IPS-18c (cell line): ENCODE results near the gene RIIAD1.
A peak's percentile ranks its signal among the peaks of the same experiment; 100 is the strongest.
"Not testable (repeated sequence)": the region's sequence is repeated elsewhere in the genome, so short reads cannot be mapped to it uniquely, and the experiment has no call there.

Experiments
- H3K4me3 ChIP-seq: 2 replicates; pipeline ENCODE4 v1.7.0; 2013; ENCODE audit warnings: low read depth, mild to moderate bottlenecking, low read length, moderate library complexity; ENCODE audit not compliant: insufficient read depth
- H3K9me3 ChIP-seq: one replicate; pipeline ENCODE4 v1.6.1; 2013; ENCODE audit warnings: mild to moderate bottlenecking, low read length, moderate library complexity; ENCODE audit not compliant: control insufficient read depth, insufficient read depth

Gene RIIAD1

DNA sequence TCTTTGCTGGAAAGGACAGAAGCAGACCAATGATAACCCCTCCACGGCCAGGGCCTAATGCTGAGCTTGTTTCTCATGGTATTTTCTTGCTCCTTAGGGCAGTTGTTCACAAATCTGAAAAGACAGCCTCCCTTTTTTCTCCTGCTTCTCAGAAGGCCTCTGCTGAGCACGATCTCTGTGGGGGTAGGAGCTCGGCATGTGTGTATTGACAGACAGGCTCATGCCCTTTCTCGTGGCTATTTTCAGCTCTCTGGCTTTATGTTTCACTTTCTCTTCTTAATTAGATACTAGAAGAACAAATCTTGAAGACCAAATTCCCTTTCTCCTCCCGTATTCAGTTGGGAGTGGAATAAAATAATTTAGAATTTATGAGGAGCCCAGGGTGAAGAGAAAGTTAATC is 768 bp upstream of the RIIAD1 start:
- H3K4me3 ChIP-seq: no peak overlapping the region
- H3K9me3 ChIP-seq: no peaks in the 10 kb centered on the region

DNA sequence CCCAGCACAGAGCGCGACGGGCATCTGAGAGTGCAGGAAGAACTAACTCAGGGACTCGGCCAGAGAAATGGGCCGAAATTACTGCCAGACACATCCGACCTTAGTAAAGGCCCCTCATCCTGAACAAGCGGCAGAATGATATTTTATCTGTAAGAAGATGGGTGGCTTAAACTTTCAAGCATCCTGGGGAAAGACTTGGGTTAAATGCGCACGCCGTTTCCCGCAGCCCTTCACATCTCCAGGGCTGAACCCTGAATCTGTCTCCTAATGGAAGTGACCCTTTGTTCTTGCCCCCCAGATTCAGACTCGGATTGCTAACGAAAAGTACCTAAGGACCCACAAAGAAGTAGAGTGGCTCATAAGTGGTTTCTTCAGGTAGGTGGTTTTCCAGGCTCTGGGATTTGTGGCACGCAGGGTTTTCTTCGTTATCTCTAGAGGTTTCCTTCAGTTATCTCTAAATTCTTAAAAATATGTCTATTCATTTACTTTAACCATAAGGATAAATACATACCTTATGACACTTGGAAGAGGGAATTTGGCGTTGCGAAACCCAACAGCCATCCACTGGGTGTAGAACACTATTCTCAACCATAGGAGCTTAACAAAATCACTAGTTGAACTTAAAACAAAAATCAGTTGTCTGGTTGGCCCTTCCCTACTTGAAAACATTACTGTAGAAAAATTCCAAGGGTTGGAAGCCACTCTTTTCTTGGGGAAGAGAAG is 627 bp downstream of the RIIAD1 start:
- Histone ChIP-seq H3K4me3 (peak overlapping the region; percentile 70), H3K9me3 (no peaks in the 10 kb centered on the region)

DNA sequence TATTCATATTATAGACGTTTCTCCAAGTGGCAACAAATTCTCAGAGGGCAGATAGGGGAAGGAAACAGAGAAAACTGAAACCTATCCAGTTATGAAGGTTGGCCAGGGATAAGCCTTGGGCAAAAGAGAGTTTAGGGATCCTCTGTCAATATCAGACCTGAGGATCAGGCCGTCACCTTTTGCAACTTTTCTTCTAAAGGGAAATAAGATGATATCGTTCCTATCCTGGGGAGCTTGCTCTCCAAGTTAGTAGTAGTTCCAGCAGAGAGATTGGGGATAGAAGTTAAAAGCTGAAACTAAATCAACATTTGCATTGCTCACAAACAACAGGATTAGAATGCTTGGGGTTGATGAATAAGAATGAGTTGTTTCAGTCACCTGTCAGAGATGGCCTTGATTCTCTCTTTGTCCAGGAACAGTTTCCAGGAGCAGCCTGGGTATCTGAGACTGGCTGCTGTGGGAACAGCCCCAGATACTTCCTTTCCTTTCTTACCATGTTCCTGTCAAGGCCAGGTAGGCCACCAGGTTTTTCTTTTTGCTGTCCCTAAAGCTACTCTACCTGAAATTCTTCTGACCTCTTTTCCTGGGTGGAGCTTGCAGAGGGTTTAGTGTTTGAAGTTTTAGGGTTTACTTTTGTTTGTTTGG is 2.5 kb downstream of the RIIAD1 start:
- no peak overlapping the region for H3K4me3 ChIP-seq
- H3K9me3 ChIP-seq: no peaks in the 10 kb centered on the region

DNA sequence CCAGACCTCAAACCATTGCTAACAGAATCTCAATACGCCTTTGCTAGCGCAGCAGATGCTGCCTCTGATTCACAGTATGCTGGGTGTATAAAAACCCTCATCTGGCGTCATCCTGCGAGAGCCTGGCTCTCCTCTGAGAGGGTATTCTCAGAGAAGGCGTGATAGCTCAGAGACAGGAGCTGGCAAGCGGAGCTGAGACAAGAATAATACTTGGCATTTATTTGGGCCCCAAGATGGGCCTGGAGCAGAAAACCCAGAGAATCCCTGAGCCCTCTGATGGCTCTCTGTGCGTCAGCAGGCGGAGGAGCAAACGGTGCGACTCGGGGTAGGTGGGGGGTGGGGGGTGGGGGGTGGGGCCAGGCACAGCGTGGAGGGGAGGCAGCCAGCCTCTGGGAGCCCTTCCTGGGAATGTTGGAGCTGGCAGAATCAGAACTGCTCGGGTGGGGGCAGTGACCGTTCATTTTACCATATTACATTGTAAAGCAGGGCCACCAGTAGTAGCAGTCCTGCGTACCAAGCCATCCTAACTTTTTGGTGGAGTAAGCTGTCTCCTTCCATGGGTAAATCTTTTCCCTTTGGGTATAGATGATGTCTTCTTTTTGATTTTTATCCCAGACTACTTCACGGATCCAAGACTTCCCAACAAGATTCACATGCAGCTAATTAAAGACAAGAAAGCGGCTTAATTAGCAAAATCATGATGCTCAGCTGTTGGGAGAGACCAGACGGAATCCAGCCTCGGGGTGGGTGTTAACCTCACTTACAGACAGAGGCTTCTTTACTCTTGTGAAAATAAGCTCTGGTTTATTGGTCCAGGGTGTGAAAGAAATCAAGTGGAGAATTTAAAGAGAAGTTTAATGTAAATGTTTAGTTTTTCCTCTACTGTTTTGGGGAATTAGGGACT is 7.1 kb downstream of the RIIAD1 start:
- H3K9me3 ChIP-seq: no peaks in the 10 kb centered on the region
- H3K4me3 ChIP-seq: peak overlapping the region; percentile 1

DNA sequence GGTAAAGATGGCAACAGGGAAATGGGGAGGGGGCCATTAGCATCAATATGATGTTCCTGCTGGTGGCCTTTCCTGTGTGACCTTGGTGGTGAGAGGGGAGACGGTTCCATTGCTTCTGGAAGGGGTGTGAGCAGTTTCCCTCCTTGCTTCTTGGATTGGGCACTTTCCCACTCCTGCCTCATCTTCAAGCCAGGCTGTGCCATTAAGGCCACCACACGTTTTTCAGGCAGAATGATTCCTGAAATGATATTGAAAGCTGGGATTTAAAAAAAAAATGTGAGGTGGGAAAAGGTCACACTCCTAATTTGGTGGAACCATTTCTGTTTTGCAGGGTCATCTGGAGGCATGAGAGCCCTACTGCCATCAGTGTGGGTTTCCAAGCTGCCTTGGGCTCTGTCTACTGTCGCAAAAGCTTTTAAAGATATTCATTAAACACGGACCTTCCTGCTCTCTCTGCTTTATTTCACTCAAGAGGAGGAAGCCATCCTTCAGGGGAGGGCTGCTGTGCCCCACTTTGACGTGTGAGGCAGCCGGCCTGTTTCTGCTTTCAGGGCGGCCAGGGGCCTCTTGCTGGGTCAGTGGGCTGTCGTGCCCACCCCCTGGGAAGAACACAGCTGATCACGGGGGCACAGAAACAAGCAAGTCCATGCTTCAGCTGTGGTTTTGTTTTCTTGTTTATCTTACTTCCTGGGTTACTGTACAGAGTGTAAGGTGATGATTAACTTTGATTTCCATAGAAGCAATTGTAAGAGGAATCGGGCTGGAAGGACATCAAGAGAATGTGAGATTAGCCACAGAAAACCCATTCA is 8.0 kb downstream of the RIIAD1 start:
- Histone ChIP-seq H3K9me3 (no peaks in the 10 kb centered on the region), H3K4me3 (no peak overlapping the region; the same call in 1 of the 2 replicates)

DNA sequence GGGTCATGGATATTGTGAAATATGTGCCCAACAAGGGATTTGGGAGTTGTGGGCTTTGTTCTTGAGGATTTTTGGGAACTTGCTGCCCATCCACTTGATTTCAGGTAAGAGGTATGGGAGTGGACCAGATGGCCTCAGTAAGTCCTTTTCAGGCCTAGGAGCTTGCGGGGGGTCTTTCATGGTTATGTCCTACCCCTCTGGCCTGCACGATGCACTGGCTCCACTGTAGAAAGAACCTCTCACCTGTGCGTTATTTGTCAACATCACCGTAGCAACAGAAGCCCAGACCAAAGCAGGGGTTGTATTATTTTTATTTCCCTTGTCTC is 8.6 kb downstream of the RIIAD1 start:
- H3K9me3 ChIP-seq: no peaks in the 10 kb centered on the region

DNA sequence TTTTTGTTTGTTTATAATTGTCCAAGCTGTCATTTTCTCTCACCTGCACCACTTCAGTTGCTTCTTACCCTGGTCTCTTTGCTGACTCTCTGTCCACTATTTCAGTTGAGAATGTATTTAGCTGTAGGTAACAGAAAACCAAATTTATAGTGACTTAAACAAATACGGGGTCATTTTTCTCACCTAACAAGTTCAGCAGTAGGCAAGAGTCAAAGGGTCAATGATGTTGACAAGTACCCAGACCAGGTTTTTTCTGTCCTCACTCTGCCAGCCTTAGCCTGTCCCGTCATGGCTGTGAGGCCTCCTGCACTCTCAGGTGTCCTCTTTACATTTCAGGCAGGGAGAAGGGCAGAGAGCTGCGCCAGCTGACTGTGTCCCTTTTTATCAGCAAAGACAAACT is 11.8 kb downstream of the RIIAD1 start:
- Histone ChIP-seq H3K4me3 (no peak overlapping the region), H3K9me3 (no peaks in the 10 kb centered on the region)

More for the DNA sequence above, 8.6 kb downstream of the RIIAD1 start:
- no peak overlapping the region for H3K4me3 ChIP-seq

DNA sequence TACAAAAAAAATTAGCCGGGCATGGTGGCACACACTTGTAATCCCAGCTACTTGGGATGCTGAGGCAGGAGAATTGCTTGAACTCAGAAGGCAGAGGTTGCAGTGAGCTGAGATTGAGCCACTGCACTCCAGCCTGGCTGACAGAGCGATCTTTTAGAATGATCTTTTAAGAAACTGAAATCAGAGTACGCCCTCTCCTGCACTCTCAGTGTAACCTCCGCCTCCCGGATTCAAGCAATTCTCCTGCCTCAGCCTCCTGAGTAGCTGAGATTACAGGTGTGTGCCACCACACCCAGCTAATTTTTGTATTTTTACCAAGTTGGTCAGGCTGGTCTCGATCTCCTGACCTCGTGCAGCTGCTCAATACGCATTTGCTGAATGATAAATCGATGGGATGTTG is 12.7 kb downstream of the RIIAD1 start:
- H3K4me3 ChIP-seq, H3K9me3 ChIP-seq: not testable (repeated sequence)

DNA sequence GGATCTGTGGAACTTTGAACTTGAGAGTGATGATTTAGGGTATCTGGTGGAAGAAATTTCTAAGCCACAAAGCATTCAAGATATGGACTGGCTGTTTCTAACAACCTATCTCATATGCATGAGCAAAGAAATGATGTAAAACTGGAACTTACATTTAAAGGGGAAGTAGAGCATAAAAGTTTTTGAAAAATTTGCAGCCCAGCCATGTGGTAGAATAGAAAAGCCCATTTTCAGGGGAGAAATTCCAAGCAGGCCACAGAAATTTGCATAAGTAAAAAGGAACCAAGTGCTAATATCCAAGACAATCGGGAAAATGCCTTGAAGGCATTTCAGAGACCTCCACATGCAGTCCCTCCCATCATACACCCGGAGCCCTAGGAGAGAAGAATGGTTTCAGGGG is 15.7 kb downstream of the RIIAD1 start:
- Histone ChIP-seq H3K9me3 (no peaks in the 10 kb centered on the region), H3K4me3 (no peak overlapping the region)

DNA sequence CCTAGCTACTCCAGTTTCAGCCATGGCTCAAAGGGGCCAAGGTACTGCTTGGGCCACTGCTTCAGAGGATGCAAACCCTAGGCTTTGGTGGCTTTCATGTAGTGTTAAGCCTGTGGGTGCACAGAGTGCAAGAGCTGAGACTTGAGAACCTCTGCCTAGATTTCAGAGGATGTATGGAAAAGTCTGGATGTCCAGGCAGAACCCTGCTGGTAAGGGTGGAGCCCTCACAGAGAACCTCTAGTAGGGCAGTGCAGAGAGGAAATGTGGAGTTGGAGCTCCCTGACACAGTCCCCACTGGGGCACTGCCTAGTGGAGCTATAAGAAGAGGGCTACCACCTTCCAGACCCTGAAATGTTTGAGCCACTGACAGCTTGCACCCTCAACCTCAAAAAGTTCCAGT is 16.2 kb downstream of the RIIAD1 start:
- Histone ChIP-seq H3K4me3 (no peak overlapping the region), H3K9me3 (no peaks in the 10 kb centered on the region)

DNA sequence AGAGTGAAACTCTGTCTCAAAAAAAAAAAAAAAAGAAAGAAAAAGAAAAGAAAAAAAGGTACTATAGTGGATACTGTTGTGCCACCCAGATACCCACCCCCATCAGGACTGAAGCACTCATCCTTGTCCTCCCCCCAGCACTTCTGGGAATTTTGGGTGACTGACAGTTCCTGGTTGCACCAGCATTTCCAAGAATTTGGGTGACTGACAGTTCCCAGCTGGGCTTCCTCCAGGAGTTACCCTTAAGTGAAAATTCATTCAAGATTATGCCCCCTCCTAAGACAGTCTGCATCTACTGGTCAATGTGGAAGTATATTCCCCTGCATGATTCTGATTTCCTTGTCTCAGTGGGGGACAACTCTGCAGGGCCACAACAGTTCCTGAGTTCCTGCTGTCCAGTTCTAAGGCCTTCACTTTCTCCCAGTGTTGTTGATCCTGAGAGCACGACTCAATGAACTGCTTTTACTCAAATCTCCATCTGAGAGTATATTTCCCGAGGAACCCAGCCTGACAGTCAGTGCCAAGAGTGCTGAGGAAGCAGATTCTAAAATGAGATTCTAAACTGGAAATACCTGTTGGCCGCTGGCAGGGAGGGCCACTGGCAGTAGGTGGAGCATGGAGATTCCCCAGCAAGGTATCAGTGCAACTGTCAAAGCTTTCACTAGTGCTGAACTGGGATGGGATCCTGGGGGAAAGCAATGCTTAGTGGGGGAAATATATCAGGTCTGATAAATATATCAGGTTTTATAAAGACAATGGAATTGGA is 18.5 kb downstream of the RIIAD1 start:
- no peak overlapping the region for H3K4me3 ChIP-seq

DNA sequence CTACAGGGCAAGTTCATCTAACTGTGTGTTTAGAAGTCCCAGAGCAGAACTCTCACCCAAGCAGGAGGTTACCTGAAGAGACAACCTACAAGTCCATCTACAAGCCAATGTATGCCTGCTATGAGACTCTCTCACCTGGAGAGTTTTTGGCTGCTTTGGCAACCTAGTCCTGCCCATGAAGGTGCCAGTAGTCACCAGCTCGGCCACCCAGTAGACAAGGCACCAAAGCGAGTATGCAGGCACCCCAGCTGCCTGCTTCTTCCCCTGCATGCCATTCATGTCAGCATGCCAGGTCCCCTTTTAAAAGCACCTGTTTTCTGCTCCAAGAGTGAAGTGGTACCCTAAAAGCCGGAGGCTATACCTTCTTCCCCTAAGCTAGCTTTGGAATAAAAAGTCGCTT is 20.2 kb downstream of the RIIAD1 start:
- Histone ChIP-seq H3K4me3 (no peak overlapping the region), H3K9me3 (no peaks in the 10 kb centered on the region)

More for the DNA sequence above, 18.5 kb downstream of the RIIAD1 start:
- H3K9me3 ChIP-seq: no peaks in the 10 kb centered on the region

DNA sequence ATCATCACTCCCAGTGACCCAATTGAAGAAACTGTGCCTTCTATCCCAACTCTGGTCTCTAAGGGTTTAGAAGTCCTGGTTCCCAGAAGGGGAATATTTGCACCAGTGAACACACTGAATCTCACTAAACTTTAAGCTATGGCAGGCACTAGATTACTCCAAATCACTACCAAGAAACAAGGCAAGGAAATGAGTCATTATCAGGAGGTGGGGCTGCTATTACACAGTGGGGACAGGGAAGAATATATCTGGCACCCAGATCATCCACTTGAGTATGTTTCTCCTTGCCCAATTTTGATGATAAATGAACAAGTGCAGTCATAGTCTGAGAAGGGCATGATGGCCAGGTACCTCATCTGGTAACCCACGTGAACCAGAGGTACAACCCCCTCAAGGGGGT is 35.0 kb downstream of the RIIAD1 start:
- no peak overlapping the region for H3K4me3 ChIP-seq
- H3K9me3 ChIP-seq: peaks cover 3% of the 10 kb centered on the region

DNA sequence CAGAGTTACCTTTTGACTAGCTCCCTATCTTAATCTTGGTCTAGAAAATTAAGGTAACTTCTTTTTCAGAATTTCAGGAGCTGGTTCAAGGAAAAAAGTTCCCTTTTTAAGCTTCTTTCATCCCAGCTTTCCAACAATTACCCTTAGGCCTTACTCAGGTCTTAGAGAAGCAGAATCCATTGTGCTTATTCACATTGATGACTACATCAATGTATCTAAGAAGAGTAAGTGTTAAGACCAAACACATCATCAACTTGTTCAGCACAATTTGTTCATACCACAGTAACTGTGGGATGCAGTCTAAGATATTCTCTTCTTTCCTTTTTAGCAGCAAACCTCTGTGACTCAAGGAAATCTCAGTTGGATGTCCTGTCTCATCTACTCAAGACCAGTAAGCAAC is 37.9 kb downstream of the RIIAD1 start:
- Histone ChIP-seq H3K4me3 (no peak overlapping the region), H3K9me3 (peaks cover 2% of the 10 kb centered on the region)

DNA sequence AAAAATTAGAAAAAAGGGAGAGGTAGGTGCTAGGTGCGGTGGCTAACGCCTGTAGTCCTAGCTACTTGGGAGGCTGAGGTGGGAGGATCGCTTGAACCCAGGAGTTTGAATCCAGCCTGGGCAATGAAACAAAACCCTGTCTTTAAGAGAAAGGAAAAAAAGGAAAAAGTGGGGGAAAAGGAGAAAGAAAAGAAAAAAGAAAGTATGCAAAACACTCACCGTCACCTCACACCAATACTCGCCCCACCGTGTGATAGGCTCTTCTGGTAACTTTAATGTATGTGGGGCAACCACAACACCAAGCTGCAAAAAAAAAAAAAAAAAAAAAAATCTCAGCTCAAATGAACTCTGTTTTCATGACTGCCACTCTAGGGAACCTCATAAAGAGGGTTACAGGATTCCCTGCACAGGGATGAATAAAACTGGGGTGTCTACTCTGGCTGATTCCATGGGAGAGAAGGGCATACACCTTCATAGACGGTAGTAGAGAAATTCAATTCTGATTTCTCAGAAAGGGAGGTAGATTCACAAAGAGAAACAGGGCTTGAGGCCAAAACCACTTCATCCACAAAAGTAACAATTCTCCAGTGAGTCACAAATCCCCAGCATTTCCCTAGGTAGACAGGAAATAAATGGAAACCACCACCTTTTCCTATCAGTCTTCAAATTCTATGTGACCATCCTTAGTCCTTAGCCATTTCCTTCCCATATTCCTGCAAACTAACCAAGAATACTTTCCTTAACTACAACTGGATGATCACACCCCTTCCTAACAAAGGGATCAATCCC is 39.5 kb downstream of the RIIAD1 start:
- no peak overlapping the region for H3K4me3 ChIP-seq
- H3K9me3 ChIP-seq: peaks cover 2% of the 10 kb centered on the region
